IPS DF 4.7 (cell line): Measurements from ENCODE around the gene SFI1.
"Not testable (repeated sequence)": the region's sequence is repeated elsewhere in the genome, so short reads cannot be mapped to it uniquely, and the experiment has no call there.

Experiments
- DNase-seq: peaks from one replicate; pipeline ENCODE4 v3.0.0-alpha.2; 2013; ENCODE audit warnings: low spot score; ENCODE audit errors: extremely low read depth

Gene SFI1

GRCh38 chr22:31635638-31636306, 139.4 kb downstream of the SFI1 start:
- no peak for DNase-seq

GRCh38 chr22:31637447-31637890, 141.1 kb downstream of the SFI1 start:
- no peak for DNase-seq

GRCh38 chr22:31637891-31638618, 141.7 kb downstream of the SFI1 start:
- DNase-seq, result no peak

- no peak for DNase-seq
These were observed 143.2 kb downstream of the SFI1 start for GRCh38 chr22:31639436-31640039.

- DNase-seq, result no peak
These were observed 150.1 kb downstream of the SFI1 start for GRCh38 chr22:31646186-31647019.

GRCh38 chr22:31647066-31647465, 150.7 kb downstream of the SFI1 start:
- DNase-seq, result no peak

- DNase-seq, result no peak
These were observed 151.4 kb downstream of the SFI1 start for GRCh38 chr22:31647523-31648320.

- no peak for DNase-seq
These were observed 154.1 kb downstream of the SFI1 start for GRCh38 chr22:31650391-31650790.

GRCh38 chr22:31651664-31652063, 155.3 kb downstream of the SFI1 start:
- DNase-seq, result no peak

- DNase-seq, result no peak
These were observed 155.8 kb downstream of the SFI1 start for GRCh38 chr22:31652088-31652487.

GRCh38 chr22:31652911-31653684, 156.8 kb downstream of the SFI1 start:
- no peak for DNase-seq

GRCh38 chr22:31653944-31654343, 157.6 kb downstream of the SFI1 start:
- no peak for DNase-seq

GRCh38 chr22:31654408-31654807, 158.1 kb downstream of the SFI1 start:
- DNase-seq, result no peak

- no peak for DNase-seq
These were observed 162.9 kb downstream of the SFI1 start for GRCh38 chr22:31659246-31659645.

- not testable (repeated sequence) for DNase-seq
These were observed 164.6 kb downstream of the SFI1 start for GRCh38 chr22:31660860-31661341.

GRCh38 chr22:31661851-31662667, 165.7 kb downstream of the SFI1 start, which contains the start of gene PISD:
PISD (minus strand) TSS chr22:31662215; CDS start chr22:31662208, 7 bp downstream.
- peak; percentile 82 for DNase-seq

GRCh38 chr22:31662668-31663037, 166.3 kb downstream of the SFI1 start:
- DNase-seq, result no peak
